HG03108 (cell line): Measurements from ENCODE around the gene PACRGL.

Experiments used
- ATAC-seq: cut with Tn5 transposase; IDR thresholded peaks from one replicate; pipeline ENCODE4 v1.9.1; 2021; ENCODE audit warnings: moderate library complexity; ENCODE audit not compliant: unreplicated experiment

PACRGL gene

GRCh38 chr4:20700007-20700761 is at the start of gene PACRGL:
PACRGL (plus strand) TSS chr4:20700458; CDS start chr4:20704482, 4,024 bp downstream.
- ATAC-seq, result peak; percentile 100

GRCh38 chr4:20652226-20652885 is 47.9 kb upstream of the PACRGL start:
- ATAC-seq, result no peak

GRCh38 chr4:20658456-20658855 is 41.8 kb upstream of the PACRGL start:
- no peak for ATAC-seq

GRCh38 chr4:20662851-20663250 is 37.4 kb upstream of the PACRGL start:
- ATAC-seq, result no peak

GRCh38 chr4:20666012-20666860 is 34.0 kb upstream of the PACRGL start:
- ATAC-seq, result no peak

GRCh38 chr4:20672262-20672661 is 28.0 kb upstream of the PACRGL start:
- no peak for ATAC-seq

GRCh38 chr4:20675786-20676185 is 24.5 kb upstream of the PACRGL start:
- no peak for ATAC-seq

- ATAC-seq, result no peak
Measured at GRCh38 chr4:20676501-20677197, 23.6 kb upstream of the PACRGL start.

GRCh38 chr4:20678400-20678799 is 21.9 kb upstream of the PACRGL start:
- ATAC-seq, result no peak

GRCh38 chr4:20679951-20680350 is 20.3 kb upstream of the PACRGL start:
- ATAC-seq, result no peak

- no peak for ATAC-seq
Measured at GRCh38 chr4:20680736-20681135, 19.5 kb upstream of the PACRGL start.

GRCh38 chr4:20681271-20681670 is 19.0 kb upstream of the PACRGL start:
- ATAC-seq, result no peak

- ATAC-seq, result no peak
Measured at GRCh38 chr4:20682853-20683252, 17.4 kb upstream of the PACRGL start.

- ATAC-seq, result no peak
Measured at GRCh38 chr4:20683766-20684165, 16.5 kb upstream of the PACRGL start.

- no peak for ATAC-seq
Measured at GRCh38 chr4:20684852-20685763, 15.2 kb upstream of the PACRGL start.

- ATAC-seq, result no peak
Measured at GRCh38 chr4:20687864-20688263, 12.4 kb upstream of the PACRGL start.

- no peak for ATAC-seq
Measured at GRCh38 chr4:20696815-20697214, 3.4 kb upstream of the PACRGL start.

- no peak for ATAC-seq
Measured at GRCh38 chr4:20698382-20698781, 1.9 kb upstream of the PACRGL start.

- no peak for ATAC-seq
Measured at GRCh38 chr4:20698820-20699219, 1.4 kb upstream of the PACRGL start.

- ATAC-seq, result no peak
Measured at GRCh38 chr4:20711335-20711734, 11.1 kb downstream of the PACRGL start.
